Esophagus squamous epithelium (tissue), 5 donors: ENCODE data around the gene ASTN2. TPM values are rescaled to one million over a fixed set of nuclear protein-coding genes. Genes with fewer than 3 reads are reported as not detected.

ENCODE experiments used
- DNase-seq: peaks from one replicate; lab custom pipeline; 2025; lab: John Stamatoyannopoulos, UW
- H3K27ac ChIP-seq, 4 donors: fragments of 200-600 bp; sonication (generic); one replicate each; pipeline ENCODE4 v1.5.1; 2016 to 2019; ENCODE audit warnings: mild to moderate bottlenecking in 1 of 4
- H3K27me3 ChIP-seq, 4 donors: fragments of 200-600 bp; sonication (generic); 1 replicate in 3 of 4; 2 replicates in 1 of 4; pipeline versions ENCODE4 v1.5.1 to v1.6.0; 2017 to 2021; ENCODE audit warnings: antibody characterized with exemption in 1 of 4
- H3K36me3 ChIP-seq, 3 donors: fragments of 200-600 bp; sonication (generic); one replicate each; pipeline ENCODE4 v1.5.1; 2016 to 2019
- H3K4me1 ChIP-seq, 3 donors: fragments of 200-600 bp; sonication (generic); one replicate each; pipeline ENCODE4 v1.5.1; 2017 to 2019
- H3K4me3 ChIP-seq, 4 donors: fragments of 200-600 bp; sonication (generic); 1 replicate in 3 of 4; 2 replicates in 1 of 4; pipeline ENCODE4 v1.5.1; 2016 to 2019; ENCODE audit warnings: mild to moderate bottlenecking in 2 of 4, moderate library complexity in 1 of 4
- H3K9me3 ChIP-seq, 3 donors: fragments of 200-600 bp; sonication (generic); one replicate each; pipeline ENCODE4 v1.5.1; 2016 to 2019
- CTCF ChIP-seq, 6 experiments: fragments of 450-650 bp in 4 of 6; fragments of 200-600 bp in 2 of 6; sonication (generic) in 2 of 6; IDR thresholded peaks; one replicate each; pipeline ENCODE4 v1.5.1; 2016 to 2019; ENCODE audit warnings: antibody characterized with exemption in 6 of 6, mild to moderate bottlenecking in 4 of 6, moderate library complexity in 4 of 6
- POLR2A ChIP-seq, 4 donors: fragments of 450-650 bp; IDR thresholded peaks; one replicate each; pipeline ENCODE4 v1.6.1; 2017; ENCODE audit warnings: antibody characterized with exemption in 4 of 4, mild to moderate bottlenecking in 4 of 4, moderate library complexity in 3 of 4
- WGBS, 2 donors: methylation state at CpG; one replicate each; pipeline ENCODE4 v1.1.5; 2018; 5-methylcytosine and 5-hydroxymethylcytosine counted together
- intact Hi-C: fragments of 100-400 bp; cut with DNase I; formaldehyde crosslinking; loops from one replicate; pipeline ENCODE4 v1.15.0; 2022
- total RNA-seq, 4 donors: library from RNA; depleted of rRNA; stranded (reverse); fragments of >200 nt; gene quantifications; one replicate each; pipeline ENCODE4 v1.1.0, GENCODE V29; 2016
- donor health status: DM: yes; HTN: yes; CAD: no.

ASTN2 gene
- total RNA-seq, 4 donors from 2014 or later = 0.13 to 1.9 (median 0.27) TPM; not detected in 1

GRCh38 chr9:116697887-116698286, 717.0 kb downstream of the ASTN2 start:
- no peaks in the 10 kb centered on the region for H3K9me3 ChIP-seq
- H3K27me3 ChIP-seq = no peaks in the 10 kb centered on the region
- peaks cover 19 to 35% (median 21%) of the 10 kb centered on the region in 3 donors for H3K36me3 ChIP-seq
- WGBS, 2 donors = 90 to 96% methylated on average over 2 to 4 of the region's 16 CpGs
- no peak overlapping the region for H3K4me3 ChIP-seq
- no peak for DNase-seq
- TF ChIP-seq POLR2A (IDR thresholded peaks at IDR 0.05) = no peak
- TF ChIP-seq CTCF (IDR thresholded peaks at IDR 0.05) = no peak
- peaks cover 7 to 37% (median 15%) of the 10 kb centered on the region in 3 donors for H3K4me1 ChIP-seq
- no peak overlapping the region for H3K27ac ChIP-seq
- intact Hi-C loops = no loop called here

- H3K4me1 ChIP-seq = peaks cover 11 to 41% (median 19%) of the 10 kb centered on the region in 3 donors
- DNase-seq = no peak
- no peaks in the 10 kb centered on the region for H3K9me3 ChIP-seq
- no peak overlapping the region for H3K4me3 ChIP-seq
- no peaks in the 10 kb centered on the region for H3K27me3 ChIP-seq
- H3K36me3 ChIP-seq = peaks cover 19 to 35% (median 21%) of the 10 kb centered on the region in 3 donors
- intact Hi-C loops = no loop called here
- TF ChIP-seq CTCF (IDR thresholded peaks at IDR 0.05) (no peak), POLR2A (IDR thresholded peaks at IDR 0.05) (no peak)
- H3K27ac ChIP-seq = no peak overlapping the region
- 60 to 75% methylated on average over 1 of the region's 1 CpG for WGBS, 2 donors
Observed at GRCh38 chr9:116697362-116697761, 717.5 kb downstream of the ASTN2 start.

- Histone ChIP-seq H3K36me3 (peaks cover 19 to 31% (median 21%) of the 10 kb centered on the region in 3 donors), H3K27ac (no peak overlapping the region), H3K9me3 (no peaks in the 10 kb centered on the region), H3K4me1 (peaks cover 11 to 36% (median 14%) of the 10 kb centered on the region in 3 donors), H3K4me3 (no peak overlapping the region), H3K27me3 (no peaks in the 10 kb centered on the region)
- intact Hi-C loops = no loop called here
- 39 to 50% methylated on average over 3 of the region's 3 CpGs for WGBS, 2 donors
- DNase-seq = no peak
- TF ChIP-seq POLR2A (IDR thresholded peaks at IDR 0.05) (no peak), CTCF (IDR thresholded peaks at IDR 0.05) (no peak)
Observed at GRCh38 chr9:116695438-116695837, 719.4 kb downstream of the ASTN2 start.

GRCh38 chr9:116694785-116695291, 720.0 kb downstream of the ASTN2 start:
- TF ChIP-seq POLR2A (IDR thresholded peaks at IDR 0.05) (no peak), CTCF (IDR thresholded peaks at IDR 0.05) (no peak)
- H3K4me3 ChIP-seq = no peak overlapping the region
- no peaks in the 10 kb centered on the region for H3K27me3 ChIP-seq
- intact Hi-C loops = no loop called here
- H3K36me3 ChIP-seq = peaks cover 19 to 25% (median 21%) of the 10 kb centered on the region in 3 donors
- H3K4me1 ChIP-seq = peaks cover 11 to 38% (median 14%) of the 10 kb centered on the region in 3 donors
- no peaks in the 10 kb centered on the region for H3K9me3 ChIP-seq
- no peak for DNase-seq
- no peak overlapping the region for H3K27ac ChIP-seq
- WGBS, 2 donors = 87 to 95% methylated on average over 4 of the region's 4 CpGs

GRCh38 chr9:116693233-116693731, 721.6 kb downstream of the ASTN2 start:
- intact Hi-C loops = no loop called here
- Histone ChIP-seq H3K36me3 (peaks cover 5 to 10% (median 8%) of the 10 kb centered on the region in 3 donors), H3K27ac (no peak overlapping the region), H3K27me3 (no peaks in the 10 kb centered on the region), H3K4me1 (peaks cover 15 to 53% (median 20%) of the 10 kb centered on the region in 3 donors), H3K4me3 (no peak overlapping the region), H3K9me3 (no peaks in the 10 kb centered on the region)
- no peak for TF ChIP-seq POLR2A (IDR thresholded peaks at IDR 0.05)
- no peak for DNase-seq
- 23 to 31% methylated on average over 2 of the region's 2 CpGs for WGBS, 2 donors
